ENCODE measurements around the gene FAAP20.
"Not testable (repeated sequence)": the region's sequence is repeated elsewhere in the genome, so short reads cannot be mapped to it uniquely, and the experiment has no call there.

The FAAP20 gene

GRCh38 chr1:2154022-2154421 is 40.5 kb downstream of the FAAP20 start:
- no peak for DNase-seq

- no peak for DNase-seq
Observed at GRCh38 chr1:2152954-2153353, 41.6 kb downstream of the FAAP20 start.

GRCh38 chr1:2151911-2152310 is 42.7 kb downstream of the FAAP20 start:
- no peak for DNase-seq

- DNase-seq, result no peak
Observed at GRCh38 chr1:2151252-2151651, 43.3 kb downstream of the FAAP20 start.

GRCh38 chr1:2150801-2151200 is 43.8 kb downstream of the FAAP20 start:
- no peak for DNase-seq

- DNase-seq, result no peak
Observed at GRCh38 chr1:2148691-2149090, 45.9 kb downstream of the FAAP20 start.

- not testable (repeated sequence) for DNase-seq
Observed at GRCh38 chr1:2147869-2148268, 46.7 kb downstream of the FAAP20 start.

- no peak for DNase-seq
Observed at GRCh38 chr1:2146836-2147517, 47.6 kb downstream of the FAAP20 start.

GRCh38 chr1:2145946-2146835 is 48.4 kb downstream of the FAAP20 start:
- no peak for DNase-seq

GRCh38 chr1:2144501-2145090 is 50.0 kb downstream of the FAAP20 start:
- DNase-seq, result no peak

- no peak for DNase-seq
Observed at GRCh38 chr1:2143814-2144500, 50.6 kb downstream of the FAAP20 start.

- no peak for DNase-seq
Observed at GRCh38 chr1:2141025-2141424, 53.5 kb downstream of the FAAP20 start.
